Esophagus squamous epithelium (tissue), 4 donors: ENCODE data around the gene ERVMER34-1.

Source experiments
- CTCF ChIP-seq, 6 experiments: fragments of 450-650 bp in 4 of 6; fragments of 200-600 bp in 2 of 6; sonication (generic) in 2 of 6; IDR thresholded peaks; one replicate each; pipeline ENCODE4 v1.5.1; 2016 to 2019; ENCODE audit warnings: antibody characterized with exemption in 6 of 6, mild to moderate bottlenecking in 4 of 6, moderate library complexity in 4 of 6
- POLR2A ChIP-seq, 4 donors: fragments of 450-650 bp; IDR thresholded peaks; one replicate each; pipeline ENCODE4 v1.6.1; 2017; ENCODE audit warnings: antibody characterized with exemption in 4 of 4, mild to moderate bottlenecking in 4 of 4, moderate library complexity in 3 of 4

- no peak for TF ChIP-seq POLR2A (IDR thresholded peaks at IDR 0.05)
- no peak for TF ChIP-seq CTCF (IDR thresholded peaks at IDR 0.05)
Observed at GRCh38 chr4:52780206-52780605, 29.0 kb upstream of the ERVMER34-1 start.
